A549 (cell line): ENCODE measurements around the gene PBXIP1. TPM values are rescaled to one million over a fixed set of nuclear protein-coding genes. Genes with fewer than 3 reads are reported as not detected.

Experiments used
- ATAC-seq, 2 experiments: fragments of 200-7000 bp in 1 of 2; fragments of >200 bp in 1 of 2; cut with Nextera tagmentation in 1 of 2; cut with Tn5 transposase in 1 of 2; 3 replicates each; pipeline versions ENCODE4 v1.8.0 to v1.9.1; 2018 to 2020; ENCODE audit warnings: mild to moderate bottlenecking in 1 of 2, moderate library complexity in 1 of 2
- CTCF ChIA-PET: fragments of 300-600 bp; sonication (Branson Sonifier 250); formaldehyde crosslinking; extraction: SDS; loops from one replicate; lab custom pipeline; 2021; ENCODE audit warnings: antibody characterized with exemption, inconsistent platforms; lab: Yijun Ruan, JAX
- POLR2A ChIA-PET: fragments of 350-600 bp; formaldehyde crosslinking; extraction: SDS; loops from one replicate; lab custom pipeline; 2021; ENCODE audit warnings: antibody characterized with exemption, inconsistent platforms; lab: Yijun Ruan, JAX
- DNase-seq, 2 experiments: peaks; one replicate each; pipeline versions ENCODE4 v3.0.0 to v3.0.0-alpha.2; 2011 to 2016; ENCODE audit warnings: low read depth in 1 of 2, low spot score in 1 of 2
- FAIRE-seq: peaks from 2 replicates; lab custom pipeline; 2011; peaks lifted over from hg19 to GRCh38; lab: Jason Lieb, UNC
- H3K27ac ChIP-seq, 2 experiments: fragments of >200 bp; sonication (Bioruptor Twin); formaldehyde crosslinking; 3 replicates each; pipeline ENCODE4 v1.5.1; 2016 to 2017
- H3K4me1 ChIP-seq: fragments of >200 bp; sonication (Bioruptor Twin); formaldehyde crosslinking; 3 replicates; pipeline ENCODE4 v1.6.1; 2016
- H3K4me2 ChIP-seq: fragments of >200 bp; sonication (Bioruptor Twin); formaldehyde crosslinking; 3 replicates; pipeline ENCODE4 v1.6.1; 2016
- H3K4me3 ChIP-seq: fragments of >200 bp; sonication (Bioruptor Twin); formaldehyde crosslinking; 3 replicates; pipeline ENCODE4 v1.5.1; 2016
- H3K9me3 ChIP-seq: fragments of >200 bp; sonication (Bioruptor Twin); formaldehyde crosslinking; 3 replicates; pipeline ENCODE4 v1.6.1; 2016
- BHLHE40 ChIP-seq: IDR thresholded peaks from 2 replicates; pipeline ENCODE4 v1.6.1; 2012; ENCODE audit warnings: low read depth, low read length, inconsistent platforms
- EHF ChIP-seq: fragments of 250-450 bp; sonication (Bioruptor Pico); IDR thresholded peaks from 2 replicates; pipeline ENCODE4 v1.5.0; 2020; ENCODE audit warnings: mild to moderate bottlenecking
- EHMT2 ChIP-seq: fragments of 200-600 bp; sonication (generic); IDR thresholded peaks from 2 replicates; pipeline ENCODE4 v1.6.1; 2016; ENCODE audit warnings: antibody characterized with exemption, low read depth, mild to moderate bottlenecking, moderate library complexity
- FOSB ChIP-seq: fragments of 250-450 bp; sonication (Bioruptor Pico); IDR thresholded peaks from 2 replicates; pipeline ENCODE4 v1.5.0; 2020; ENCODE audit warnings: mild to moderate bottlenecking, moderate library complexity
- FOSL2 ChIP-seq, 2 experiments: fragments of 450-650 bp in 1 of 2; fragments of >200 bp in 1 of 2; sonication (Bioruptor Twin) in 1 of 2; formaldehyde crosslinking; IDR thresholded peaks; 2 replicates each; pipeline versions ENCODE4 v1.5.0 to v1.6.1; 2016 to 2020; ENCODE audit warnings: mild to moderate bottlenecking in 1 of 2, moderate library complexity in 1 of 2
- FOXS1 ChIP-seq: fragments of 250-450 bp; sonication (Bioruptor Pico); IDR thresholded peaks from 2 replicates; pipeline ENCODE4 v1.5.0; 2020; ENCODE audit warnings: mild to moderate bottlenecking, moderate library complexity
- GATA3 ChIP-seq: IDR thresholded peaks from 2 replicates; pipeline ENCODE4 v1.6.1; 2012; ENCODE audit warnings: borderline replicate concordance
- HEYL ChIP-seq: fragments of 250-450 bp; sonication (Bioruptor Pico); IDR thresholded peaks from 2 replicates; pipeline ENCODE4 v1.8.0; 2021; ENCODE audit warnings: mild to moderate bottlenecking, moderate library complexity
- HOXA7 ChIP-seq: fragments of 250-450 bp; sonication (Bioruptor Pico); IDR thresholded peaks from 2 replicates; pipeline ENCODE4 v1.5.0; 2020; ENCODE audit warnings: mild to moderate bottlenecking, moderate library complexity
- HOXB5 ChIP-seq: fragments of 250-450 bp; sonication (Bioruptor Pico); IDR thresholded peaks from 2 replicates; pipeline ENCODE4 v1.5.0; 2020; ENCODE audit warnings: mild to moderate bottlenecking, moderate library complexity
- JUN ChIP-seq, 2 experiments: fragments of >200 bp; sonication (Bioruptor Twin); formaldehyde crosslinking; IDR thresholded peaks; 2 replicates in 1 of 2; 3 replicates in 1 of 2; pipeline ENCODE4 v1.6.1; 2016 to 2017
- KDM1A ChIP-seq: fragments of 200-600 bp; sonication (generic); IDR thresholded peaks from 2 replicates; pipeline ENCODE4 v1.6.1; 2016; ENCODE audit warnings: low read depth, mild to moderate bottlenecking
- MAFK ChIP-seq: fragments of 450-650 bp; IDR thresholded peaks from 2 replicates; pipeline ENCODE4 v1.6.1; 2014; ENCODE audit not compliant: partially characterized antibody
- MAZ ChIP-seq: fragments of 150-350 bp; IDR thresholded peaks from 2 replicates; pipeline ENCODE4 v1.6.1; 2014; ENCODE audit warnings: antibody characterized with exemption, low read depth, low read length, borderline replicate concordance
- PHF8 ChIP-seq: fragments of 200-600 bp; sonication (generic); IDR thresholded peaks from 2 replicates; pipeline ENCODE4 v1.6.1; 2016; ENCODE audit warnings: low read depth, mild to moderate bottlenecking, antibody characterized with exemption, moderate library complexity, borderline replicate concordance
- POLR2A ChIP-seq: IDR thresholded peaks from 2 replicates; pipeline ENCODE4 v1.6.1; 2012; ENCODE audit warnings: mild to moderate bottlenecking, low read length
- POLR2AphosphoS2 ChIP-seq: conservative IDR thresholded peaks from 2 replicates; pipeline ENCODE4 v1.6.1; 2012; ENCODE audit warnings: low read length, improper control_type of control experiment, inconsistent platforms
- RAD21 ChIP-seq, 2 experiments: fragments of >200 bp in 1 of 2; sonication (Bioruptor Twin) in 1 of 2; formaldehyde crosslinking in 1 of 2; IDR thresholded peaks in 1 of 2; conservative IDR thresholded peaks in 1 of 2; 2 replicates in 1 of 2; 3 replicates in 1 of 2; pipeline ENCODE4 v1.6.1; 2012 to 2018; ENCODE audit warnings: inconsistent platforms in 1 of 2
- RARB ChIP-seq: fragments of 250-450 bp; sonication (Bioruptor Pico); IDR thresholded peaks from 2 replicates; pipeline ENCODE4 v1.8.0; 2021; ENCODE audit warnings: mild to moderate bottlenecking, moderate library complexity
- RCOR1 ChIP-seq: fragments of 150-350 bp; IDR thresholded peaks from 2 replicates; pipeline ENCODE4 v1.6.1; 2014; ENCODE audit warnings: antibody characterized with exemption, low read length, low read depth
- SREBF2 ChIP-seq: fragments of 450-650 bp; IDR thresholded peaks from 2 replicates; pipeline ENCODE4 v1.6.1; 2014; ENCODE audit warnings: mild to moderate bottlenecking, moderate library complexity
- TFCP2L1 ChIP-seq: fragments of 250-450 bp; sonication (Bioruptor Pico); IDR thresholded peaks from 2 replicates; pipeline ENCODE4 v1.5.0; 2021; ENCODE audit warnings: mild to moderate bottlenecking
- TP53 ChIP-seq: fragments of 250-450 bp; sonication (Bioruptor Pico); IDR thresholded peaks from 2 replicates; pipeline ENCODE4 v1.5.0; 2021; ENCODE audit warnings: mild to moderate bottlenecking, moderate library complexity
- WGBS: methylation state at CpG from one replicate; pipeline ENCODE4 v1.1.6; 2017; ENCODE audit errors: missing lambda C conversion rate; 5-methylcytosine and 5-hydroxymethylcytosine counted together
- polyA plus RNA-seq, 4 experiments: library from polyadenylated mRNA; depleted of rRNA in 3 of 4; stranded (reverse); fragments of >200 nt; fragmentation: RNase III in 1 of 4; extraction: RNeasy Plus Mini Kit Qiagen cat#74134 plus additional on column Dnase treatment in 1 of 4; gene quantifications; 2 replicates in 3 of 4; 3 replicates in 1 of 4; pipeline ENCODE4 v1.2.3, GENCODE V29; 2011 to 2017
- TF ChIP-seq, protein P1 (sequence below): fragments of >200 bp; sonication (Bioruptor Twin); formaldehyde crosslinking; IDR thresholded peaks from 3 replicates; pipeline ENCODE4 v1.6.1; 2016
- TF ChIP-seq, protein P2 (sequence below): IDR thresholded peaks from 2 replicates; pipeline ENCODE4 v1.6.1; 2012
- TF ChIP-seq, protein P3 (sequence below): fragments of >200 bp; sonication (Bioruptor Twin); formaldehyde crosslinking; IDR thresholded peaks from 2 replicates; pipeline ENCODE4 v1.6.1; 2016

PBXIP1 gene
- polyA plus RNA-seq, 2 of the 4 experiments (the other 2 are of a cell fraction): 15.0 to 20.8 TPM

GRCh38 chr1:154970631-154971340, 14.9 kb upstream of the PBXIP1 start, which contains the start of gene SHC1:
Gene SHC1, minus strand, starts transcription at chr1:154970747. Its CDS starts 221 bp downstream, at chr1:154970526.
- Histone ChIP-seq H3K4me2 (peak within 1 kb of the TSS; percentile 99), H3K9me3 (no peaks in the 10 kb centered on the region), H3K4me3 (peak within 1 kb of the TSS; percentile 65), H3K27ac (peak within 1 kb of the TSS; percentile 98 to 100), H3K4me1 (peaks cover 41% of the 10 kb centered on the region)
- 6% methylated on average over 8 of the region's 15 CpGs for WGBS
- ATAC-seq (peak; percentile 54 to 74), FAIRE-seq (no peak)
- ChIA-PET POLR2A (interaction anchor here (0.6 to 6.3 kb wide), 15 partner anchors 9 to 370 kb away, joined by 3 to 91 read pairs (median 6); partner anchors contain the start of genes ADAM15, FLAD1, LENEP and PBXIP1), CTCF (interaction anchor here (0.6 to 2.2 kb wide), 5 partner anchors 94 to 981 kb away, joined by 3 to 7 read pairs (median 3); no protein-coding TSS in a partner anchor)
- TF ChIP-seq HEYL (CRISPR knock-in tag) (peak; percentile 28; the same call in 1 of the 2 replicates), HOXA7 (CRISPR knock-in tag) (0 out of 2 replicates have a peak, but pooled peaks have one; percentile 70), FOSB (CRISPR knock-in tag) (no peak), SREBF2 (no peak), TFCP2L1 (CRISPR knock-in tag) (0 out of 2 replicates have a peak, but pooled peaks have one; percentile 42), EHF (CRISPR knock-in tag) (0 out of 2 replicates have a peak, but pooled peaks have one; percentile 32), RARB (CRISPR knock-in tag) (0 out of 2 replicates have a peak, but pooled peaks have one; percentile 27), EHMT2 (no peak), HOXB5 (CRISPR knock-in tag) (0 out of 2 replicates have a peak, but pooled peaks have one; percentile 14), MAFK (peak; percentile 63), MAZ (peak; percentile 83; the same call in 1 of the 2 replicates), POLR2A (peak; percentile 94), JUN (IDR thresholded peaks at IDR 0.05) (peak; percentile 83 to 89), RCOR1 (no peak), FOSL2 (IDR thresholded peaks at IDR 0.05) (0 out of 2 replicates have a peak, but pooled peaks have one; percentile 23), FOSL2 (CRISPR knock-in tag; IDR thresholded peaks at IDR 0.05) (peak; percentile 81), GATA3 (0 out of 2 replicates have a peak, but pooled peaks have one; percentile 11), TP53 (CRISPR knock-in tag) (peak; percentile 71; the same call in 1 of the 2 replicates), KDM1A (no peak)
- TF ChIP-seq, protein P1, sequence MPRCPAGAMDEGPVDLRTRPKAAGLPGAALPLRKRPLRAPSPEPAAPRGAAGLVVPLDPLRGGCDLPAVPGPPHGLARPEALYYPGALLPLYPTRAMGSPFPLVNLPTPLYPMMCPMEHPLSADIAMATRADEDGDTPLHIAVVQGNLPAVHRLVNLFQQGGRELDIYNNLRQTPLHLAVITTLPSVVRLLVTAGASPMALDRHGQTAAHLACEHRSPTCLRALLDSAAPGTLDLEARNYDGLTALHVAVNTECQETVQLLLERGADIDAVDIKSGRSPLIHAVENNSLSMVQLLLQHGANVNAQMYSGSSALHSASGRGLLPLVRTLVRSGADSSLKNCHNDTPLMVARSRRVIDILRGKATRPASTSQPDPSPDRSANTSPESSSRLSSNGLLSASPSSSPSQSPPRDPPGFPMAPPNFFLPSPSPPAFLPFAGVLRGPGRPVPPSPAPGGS: peak; percentile 79; the same call in 2 of the 3 replicates
- TF ChIP-seq, protein P2, sequence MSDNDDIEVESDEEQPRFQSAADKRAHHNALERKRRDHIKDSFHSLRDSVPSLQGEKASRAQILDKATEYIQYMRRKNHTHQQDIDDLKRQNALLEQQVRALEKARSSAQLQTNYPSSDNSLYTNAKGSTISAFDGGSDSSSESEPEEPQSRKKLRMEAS: peak; percentile 26
- TF ChIP-seq, all 56 proteins: peak for 15
- peak; percentile 93 to 94 for DNase-seq

DNA sequence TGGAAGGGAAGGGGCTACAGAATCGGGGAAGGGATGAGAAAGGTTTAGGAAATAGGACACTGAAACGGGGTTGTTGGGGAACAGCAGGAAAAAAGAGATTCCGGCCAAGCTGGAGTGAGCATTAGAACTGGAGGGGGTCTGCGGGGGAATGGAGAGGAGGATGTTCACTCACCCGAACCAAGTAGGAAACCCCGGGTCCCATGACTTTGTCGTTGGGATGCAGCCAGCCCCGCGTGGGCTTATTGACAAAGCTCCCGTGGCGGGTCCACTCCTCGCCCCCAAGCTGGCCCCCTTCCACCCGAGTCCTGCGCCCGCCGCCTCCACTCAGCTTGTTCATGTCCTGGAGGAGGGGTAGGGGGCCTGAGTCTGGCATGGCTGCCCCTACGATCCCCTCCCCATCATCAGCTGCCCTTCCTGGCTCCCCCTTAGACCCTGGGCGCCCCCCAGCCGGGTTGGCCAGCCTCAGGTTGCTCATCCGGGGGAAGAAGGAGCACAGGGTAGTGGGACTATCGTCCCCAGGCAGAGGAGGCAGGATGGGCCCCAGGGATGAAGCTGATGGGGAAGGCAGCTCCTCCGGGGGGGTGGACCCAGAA, 14.1 kb upstream of the PBXIP1 start:
- H3K9me3 ChIP-seq: no peaks in the 10 kb centered on the region
- H3K4me3 ChIP-seq: peak overlapping the region; percentile 65
- ChIA-PET CTCF (interaction anchor here (0.6 to 1.3 kb wide), 4 partner anchors 93 to 981 kb away, joined by 3 to 4 read pairs (median 3); no protein-coding TSS in a partner anchor), POLR2A (interaction anchor here (0.9 to 6.3 kb wide), 11 partner anchors 8 to 115 kb away, joined by 3 to 91 read pairs (median 7); partner anchors contain the start of genes FLAD1, LENEP, PBXIP1 and PMVK)
- 0 out of 2 replicates have a peak, but pooled peaks have one; percentile 14 for TF ChIP-seq POLR2A
- no peak for TF ChIP-seq EHMT2
- TF ChIP-seq MAFK: no peak
- TF ChIP-seq FOXS1: no peak
- TF ChIP-seq, protein P3, sequence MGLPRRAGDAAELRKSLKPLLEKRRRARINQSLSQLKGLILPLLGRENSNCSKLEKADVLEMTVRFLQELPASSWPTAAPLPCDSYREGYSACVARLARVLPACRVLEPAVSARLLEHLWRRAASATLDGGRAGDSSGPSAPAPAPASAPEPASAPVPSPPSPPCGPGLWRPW: no peak
- TF ChIP-seq PHF8: 0 out of 2 replicates have a peak, but pooled peaks have one; percentile 29
- no peak for TF ChIP-seq BHLHE40
- no peak for TF ChIP-seq POLR2AphosphoS2
- TF ChIP-seq HOXB5 (CRISPR knock-in tag): no peak
- TF ChIP-seq FOSL2 (IDR thresholded peaks at IDR 0.05): no peak
- no peak for TF ChIP-seq FOSL2 (CRISPR knock-in tag; IDR thresholded peaks at IDR 0.05)
- no peak for TF ChIP-seq RAD21 (conservative IDR thresholded peaks at IDR 0.05 in 1 of 2, IDR thresholded peaks at IDR 0.05 in 1 of 2)
- no peak for ATAC-seq
- no peak for DNase-seq
- peak overlapping the region; percentile 99 for H3K4me2 ChIP-seq
- FAIRE-seq: no peak
- peaks cover 41% of the 10 kb centered on the region for H3K4me1 ChIP-seq
- WGBS: 4% methylated on average over 18 of the region's 22 CpGs
- H3K27ac ChIP-seq: peak overlapping the region; percentile 98 to 100
